Mesendoderm (in vitro differentiated cells): Measurements from ENCODE around the gene DNMT3L.

ENCODE experiments used
- DNase-seq: peaks from one replicate; pipeline ENCODE4 v3.0.0; 2013
- H2AK5ac ChIP-seq: 2 replicates; pipeline ENCODE4 v1.6.1; 2013; ENCODE audit warnings: low read length, inconsistent platforms
- H2BK120ac ChIP-seq: 2 replicates; pipeline ENCODE4 v1.6.1; 2013; ENCODE audit warnings: low read depth, mild to moderate bottlenecking, low read length, moderate library complexity, mixed read lengths
- H2BK15ac ChIP-seq: replicated peaks from 2 replicates; pipeline ENCODE4 v1.6.1; 2013; ENCODE audit warnings: low read depth, mild to moderate bottlenecking, moderate library complexity
- H2BK5ac ChIP-seq: 2 replicates; pipeline ENCODE4 v1.6.1; 2013; ENCODE audit warnings: low read length, inconsistent platforms
- H3K18ac ChIP-seq: 2 replicates; pipeline ENCODE4 v1.6.1; 2013; ENCODE audit warnings: mild to moderate bottlenecking, low read length, mixed read lengths
- H3K23ac ChIP-seq: one replicate; pipeline ENCODE4 v1.6.1; 2013; ENCODE audit warnings: low read length
- H3K27ac ChIP-seq: 2 replicates; pipeline ENCODE4 v1.5.1; 2013; ENCODE audit warnings: low read depth, mild to moderate bottlenecking, inconsistent platforms, low read length, moderate library complexity
- H3K27me3 ChIP-seq: 2 replicates; pipeline ENCODE4 v1.6.1; 2013; ENCODE audit warnings: low read length, control low read depth, mild to moderate bottlenecking, inconsistent platforms; ENCODE audit not compliant: insufficient read depth, poor library complexity
- H3K36me3 ChIP-seq: 2 replicates; pipeline ENCODE4 v1.6.1; 2013; ENCODE audit warnings: low read length, inconsistent platforms; ENCODE audit not compliant: control insufficient read depth, insufficient read depth
- H3K4ac ChIP-seq: one replicate; pipeline ENCODE4 v1.6.1; 2013; ENCODE audit warnings: low read depth, mild to moderate bottlenecking, low read length, moderate library complexity
- H3K4me1 ChIP-seq: 2 replicates; pipeline ENCODE4 v1.6.1; 2013; ENCODE audit warnings: low read depth, low read length, inconsistent platforms; ENCODE audit not compliant: control insufficient read depth
- H3K4me2 ChIP-seq: 2 replicates; pipeline ENCODE4 v1.6.1; 2013; ENCODE audit warnings: low read length
- H3K4me3 ChIP-seq: 2 replicates; pipeline ENCODE4 v1.5.1; 2013; ENCODE audit warnings: mild to moderate bottlenecking, low read length
- H3K56ac ChIP-seq: one replicate; pipeline ENCODE4 v1.6.1; 2013; ENCODE audit warnings: low read length
- H3K79me1 ChIP-seq: 2 replicates; pipeline ENCODE4 v1.6.1; 2013; ENCODE audit warnings: low read length, inconsistent platforms
- H3K79me2 ChIP-seq: 2 replicates; pipeline ENCODE4 v1.6.1; 2013; ENCODE audit warnings: mild to moderate bottlenecking, low read length; ENCODE audit not compliant: control insufficient read depth, insufficient read depth
- H3K9ac ChIP-seq: 2 replicates; pipeline ENCODE4 v1.6.1; 2013; ENCODE audit warnings: low read length, inconsistent platforms
- H4K5ac ChIP-seq: one replicate; pipeline ENCODE4 v1.6.1; 2013; ENCODE audit warnings: low read length
- H4K8ac ChIP-seq: one replicate; pipeline ENCODE4 v1.6.1; 2013; ENCODE audit warnings: low read depth, mild to moderate bottlenecking, control low read depth, low read length, moderate library complexity
- WGBS: extraction: QIAGEN DNeasy Blood & Tissue Kit; methylation state at CpG from one replicate; pipeline ENCODE4 v1.1.7; 2013; ENCODE audit warnings: low lambda C conversion rate, missing lambda C conversion rate; ENCODE audit not compliant: insufficient coverage; ENCODE audit errors: extremely low coverage; 5-methylcytosine and 5-hydroxymethylcytosine counted together

DNMT3L gene

GRCh38 chr21:44289381-44290010, 27.8 kb upstream of the DNMT3L start:
- Histone ChIP-seq H3K56ac (no peak overlapping the region), H4K5ac (no peak overlapping the region), H2BK15ac (no peak overlapping the region), H2BK5ac (no peak overlapping the region), H3K27me3 (no peaks in the 10 kb centered on the region), H3K79me2 (no peaks in the 10 kb centered on the region), H3K4me1 (no peaks in the 10 kb centered on the region), H3K23ac (no peak overlapping the region), H3K27ac (no peak overlapping the region), H3K4me3 (no peak overlapping the region), H3K79me1 (no peaks in the 10 kb centered on the region), H3K4ac (no peak overlapping the region), H2BK120ac (no peak overlapping the region), H3K9ac (no peak overlapping the region), H3K18ac (no peak overlapping the region), H3K4me2 (no peak overlapping the region), H2AK5ac (no peak overlapping the region), H4K8ac (no peak overlapping the region), H3K36me3 (no peaks in the 10 kb centered on the region)
- no peak for DNase-seq
- no CpG with 5 or more reads among the region's 24 CpGs for WGBS

DNA sequence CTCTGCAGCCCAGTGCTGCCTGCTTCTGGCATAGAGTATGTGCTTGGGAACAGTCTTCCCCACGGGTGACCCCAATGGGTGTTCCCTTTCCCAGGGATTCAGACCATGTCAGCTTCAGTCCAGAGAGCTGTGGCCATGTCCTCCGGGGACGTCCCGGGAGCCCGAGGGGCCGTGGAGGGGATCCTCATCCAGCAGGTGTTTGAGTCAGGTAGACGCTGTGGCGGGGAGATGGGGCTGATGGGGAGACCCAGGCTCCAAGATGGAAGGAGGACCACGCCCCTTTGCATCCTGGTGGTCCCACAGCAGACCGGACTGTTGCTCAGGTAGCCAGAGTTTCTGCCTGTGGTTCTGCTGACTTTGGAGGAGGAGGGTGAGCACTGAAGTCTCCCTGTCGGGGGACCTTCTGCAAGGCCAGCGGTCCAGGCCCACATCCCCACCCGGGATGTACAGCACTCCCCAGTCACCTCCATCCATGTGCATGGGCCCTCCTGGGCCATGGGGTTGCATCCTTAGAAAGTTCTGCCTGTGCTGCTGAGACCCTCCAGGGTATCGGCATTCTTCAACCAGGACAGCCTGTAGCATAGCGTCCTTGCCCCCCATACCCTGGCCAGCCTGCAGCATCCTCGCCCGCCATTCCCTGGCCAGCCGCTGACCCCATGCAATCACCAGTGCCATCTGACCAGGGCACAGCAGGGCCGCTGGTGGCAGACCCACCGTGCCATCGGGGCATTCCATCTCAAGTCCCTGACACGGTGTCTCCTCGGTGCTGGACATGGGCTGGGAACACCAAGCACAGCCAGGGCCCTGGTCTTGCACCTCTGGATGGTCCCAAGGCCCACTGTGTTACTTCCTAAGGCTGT, 26.8 kb upstream of the DNMT3L start:
- Histone ChIP-seq H3K4me3 (no peak overlapping the region), H3K23ac (no peak overlapping the region), H3K36me3 (no peaks in the 10 kb centered on the region), H3K4me1 (peaks cover 2% of the 10 kb centered on the region), H4K5ac (no peak overlapping the region), H2BK120ac (no peak overlapping the region), H3K9ac (no peak overlapping the region), H3K4me2 (no peak overlapping the region), H2AK5ac (no peak overlapping the region), H3K18ac (no peak overlapping the region), H3K56ac (no peak overlapping the region), H3K79me2 (no peaks in the 10 kb centered on the region), H3K27ac (no peak overlapping the region), H3K27me3 (no peaks in the 10 kb centered on the region), H2BK15ac (no peak overlapping the region), H4K8ac (no peak overlapping the region), H3K4ac (no peak overlapping the region), H2BK5ac (no peak overlapping the region), H3K79me1 (no peaks in the 10 kb centered on the region)
- no peak for DNase-seq
- WGBS: no CpG with 5 or more reads among the region's 23 CpGs

- no peak overlapping the region for H4K5ac ChIP-seq
- H3K4me3 ChIP-seq: no peak overlapping the region
- no peaks in the 10 kb centered on the region for H3K27me3 ChIP-seq
- H2BK120ac ChIP-seq: no peak overlapping the region
- no peak overlapping the region for H3K9ac ChIP-seq
- H3K23ac ChIP-seq: no peak overlapping the region
- no peak overlapping the region for H4K8ac ChIP-seq
- WGBS: no CpG with 5 or more reads among the region's 31 CpGs
- no peak for DNase-seq
- no peaks in the 10 kb centered on the region for H3K79me2 ChIP-seq
- H3K36me3 ChIP-seq: no peaks in the 10 kb centered on the region
- no peak overlapping the region for H3K27ac ChIP-seq
- no peak overlapping the region for H3K18ac ChIP-seq
- H3K79me1 ChIP-seq: no peaks in the 10 kb centered on the region
- peaks cover 2% of the 10 kb centered on the region for H3K4me1 ChIP-seq
- H2AK5ac ChIP-seq: no peak overlapping the region
- H3K4ac ChIP-seq: no peak overlapping the region
- no peak overlapping the region for H3K4me2 ChIP-seq
- no peak overlapping the region for H3K56ac ChIP-seq
- H2BK5ac ChIP-seq: no peak overlapping the region
- H2BK15ac ChIP-seq: no peak overlapping the region
These were observed 25.3 kb upstream of the DNMT3L start for GRCh38 chr21:44286716-44287632.

GRCh38 chr21:44286086-44286715, 24.5 kb upstream of the DNMT3L start:
- no peaks in the 10 kb centered on the region for H3K27me3 ChIP-seq
- H3K18ac ChIP-seq: no peak overlapping the region
- no peak overlapping the region for H3K23ac ChIP-seq
- no peak overlapping the region for H3K4me2 ChIP-seq
- no peak overlapping the region for H4K8ac ChIP-seq
- H3K4ac ChIP-seq: no peak overlapping the region
- H3K79me2 ChIP-seq: no peaks in the 10 kb centered on the region
- H3K27ac ChIP-seq: no peak overlapping the region
- no peak overlapping the region for H4K5ac ChIP-seq
- H2BK15ac ChIP-seq: no peak overlapping the region
- no peak overlapping the region for H2AK5ac ChIP-seq
- no peak overlapping the region for H3K9ac ChIP-seq
- no peaks in the 10 kb centered on the region for H3K79me1 ChIP-seq
- WGBS: no CpG with 5 or more reads among the region's 21 CpGs
- H2BK120ac ChIP-seq: no peak overlapping the region
- H3K56ac ChIP-seq: peak overlapping the region; percentile 67
- no peak overlapping the region for H2BK5ac ChIP-seq
- peaks cover 2% of the 10 kb centered on the region for H3K4me1 ChIP-seq
- no peak overlapping the region for H3K4me3 ChIP-seq
- no peak for DNase-seq
- H3K36me3 ChIP-seq: no peaks in the 10 kb centered on the region

- no peak within 1 kb of the TSS for H3K18ac ChIP-seq
- no peaks in the 10 kb centered on the region for H3K27me3 ChIP-seq
- no peak within 1 kb of the TSS for H3K4me3 ChIP-seq
- no peak within 1 kb of the TSS for H2BK120ac ChIP-seq
- DNase-seq: peak; percentile 48
- WGBS: no CpG with 5 or more reads among the region's 56 CpGs
- H2AK5ac ChIP-seq: peak within 1 kb of the TSS; percentile 80
- H2BK15ac ChIP-seq: no peak within 1 kb of the TSS
- peak within 1 kb of the TSS; percentile 34 for H3K9ac ChIP-seq
- no peak within 1 kb of the TSS for H3K23ac ChIP-seq
- peaks cover 2% of the 10 kb centered on the region for H3K4me1 ChIP-seq
- H2BK5ac ChIP-seq: no peak within 1 kb of the TSS
- no peaks in the 10 kb centered on the region for H3K79me2 ChIP-seq
- no peak within 1 kb of the TSS for H4K8ac ChIP-seq
- no peak within 1 kb of the TSS for H3K4ac ChIP-seq
- no peak within 1 kb of the TSS for H4K5ac ChIP-seq
- peak within 1 kb of the TSS; percentile 44 for H3K4me2 ChIP-seq
- H3K79me1 ChIP-seq: no peaks in the 10 kb centered on the region
- H3K27ac ChIP-seq: no peak within 1 kb of the TSS
- peak within 1 kb of the TSS; percentile 67 for H3K56ac ChIP-seq
- no peaks in the 10 kb centered on the region for H3K36me3 ChIP-seq
These were observed 23.7 kb upstream of the DNMT3L start, which contains the start of gene AIRE for GRCh38 chr21:44285138-44285992. AIRE (plus strand) TSS chr21:44285876; CDS start chr21:44286007, 131 bp downstream.
